Stimulated activated CD8-positive, alpha-beta memory T cell treated with anti-CD3 and anti-CD28 coated beads, Interleukin-15, amount 100 ng/mL, for 48 hours (primary cell): ENCODE results near the gene PIK3C2G.

Experiments used
- DNase-seq, 2 donors: peaks; one replicate each; pipeline ENCODE4 v3.0.0-alpha.2; 2020; ENCODE audit warnings: low read depth in 2 of 2

The PIK3C2G gene

GRCh38 chr12:18562531-18562930 is 301.2 kb downstream of the PIK3C2G start:
- DNase-seq, result no peak

GRCh38 chr12:18564306-18564705 is 303.0 kb downstream of the PIK3C2G start:
- no peak for DNase-seq

- DNase-seq, result no peak
These were observed 306.5 kb downstream of the PIK3C2G start for GRCh38 chr12:18567787-18568186.

GRCh38 chr12:18570543-18570942 is 309.2 kb downstream of the PIK3C2G start:
- no peak for DNase-seq

- no peak for DNase-seq
These were observed 314.8 kb downstream of the PIK3C2G start for GRCh38 chr12:18576104-18576626.

DNA sequence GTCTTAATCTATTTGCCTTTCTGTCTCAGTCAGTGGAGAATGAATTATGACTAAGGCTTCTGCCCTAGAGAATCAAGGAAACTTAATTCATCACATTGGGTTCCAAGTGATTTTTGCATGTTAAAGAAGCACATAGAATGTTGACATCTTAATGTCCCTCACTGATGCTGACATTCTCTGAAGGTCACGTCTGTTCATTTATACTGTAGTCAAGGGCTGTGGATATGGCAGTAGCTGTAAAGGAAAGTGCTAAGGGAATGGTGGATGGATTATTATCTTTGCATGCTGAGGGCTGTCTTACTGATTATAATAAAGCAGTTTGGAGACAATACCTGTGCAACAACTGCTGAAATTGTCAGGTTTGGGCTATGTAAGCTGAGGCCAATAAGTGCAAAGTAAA is 315.3 kb downstream of the PIK3C2G start:
- no peak for DNase-seq

- no peak for DNase-seq
These were observed 316.9 kb downstream of the PIK3C2G start for GRCh38 chr12:18578191-18578590.

DNA sequence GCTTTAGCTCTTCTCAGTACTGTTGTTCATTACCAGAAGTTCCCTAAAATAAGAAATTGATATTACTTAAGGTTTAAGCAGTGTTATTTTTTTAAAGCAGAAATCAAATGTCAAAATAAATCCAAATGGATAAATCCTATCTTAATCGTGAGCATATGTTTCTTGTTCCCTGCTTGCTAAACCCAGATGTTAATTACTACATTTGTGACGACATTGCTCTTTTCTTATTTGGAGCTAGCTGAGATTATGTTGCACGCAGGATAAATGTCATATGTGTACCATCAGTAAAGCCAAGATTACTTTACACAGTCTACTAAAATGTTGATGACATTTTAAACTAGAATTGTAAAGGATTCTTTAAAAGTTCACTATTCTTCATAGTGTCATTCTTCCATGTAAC is 319.0 kb downstream of the PIK3C2G start:
- DNase-seq, result no peak

- no peak for DNase-seq
These were observed 319.4 kb downstream of the PIK3C2G start for GRCh38 chr12:18580706-18581105.

DNA sequence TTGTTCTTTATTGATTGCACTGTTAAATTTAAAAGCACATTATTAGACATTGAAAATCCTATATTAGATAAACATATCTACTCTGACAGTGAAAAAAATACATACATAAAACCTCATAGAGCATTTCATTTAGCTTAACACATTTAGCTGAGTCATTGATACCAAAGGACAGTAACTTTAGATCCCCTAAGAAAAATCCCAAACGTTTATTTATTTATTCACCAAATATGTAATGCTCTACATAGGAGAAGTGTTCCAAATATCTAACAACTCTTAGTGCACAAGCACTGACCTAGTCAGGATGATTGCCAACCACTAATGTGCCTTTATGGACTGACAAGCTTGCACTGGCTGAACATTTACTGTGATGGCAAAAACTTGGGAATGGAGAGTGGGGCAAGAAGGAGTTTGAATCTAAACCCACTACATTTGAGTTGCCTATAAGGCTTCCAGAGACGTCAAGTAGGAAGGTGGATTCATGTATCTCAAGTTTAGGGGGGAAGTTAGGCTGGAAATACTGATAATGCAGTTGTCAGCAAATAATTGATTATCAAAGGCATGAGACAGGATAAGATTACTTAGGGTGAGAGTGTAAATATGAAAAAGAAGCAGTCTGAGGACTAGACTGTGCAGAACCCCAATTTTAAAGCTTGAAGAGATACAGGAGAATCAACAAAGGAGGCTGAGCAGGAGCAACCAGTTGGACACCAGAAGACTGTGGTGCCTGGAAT is 320.1 kb downstream of the PIK3C2G start:
- no peak for DNase-seq

DNA sequence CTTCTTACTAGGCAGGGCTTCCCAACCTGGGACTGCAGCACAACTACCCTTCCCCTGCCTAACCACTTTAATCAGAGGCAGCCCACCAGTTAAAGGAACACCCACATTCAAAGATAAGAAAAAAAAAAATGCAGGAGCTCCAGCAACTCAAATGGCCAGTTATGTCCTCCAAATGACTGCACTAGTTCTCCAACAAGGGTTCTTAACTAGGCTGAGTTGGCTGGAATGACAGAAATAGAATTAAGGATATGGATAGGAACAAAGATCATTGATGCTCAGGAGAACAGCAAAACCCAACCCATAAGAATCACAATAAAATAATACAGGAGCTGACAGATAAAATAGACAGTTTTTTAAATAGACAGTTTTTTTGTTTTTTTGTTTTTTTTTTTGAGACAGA is 322.3 kb downstream of the PIK3C2G start:
- DNase-seq, result no peak

GRCh38 chr12:18586581-18586980 is 325.3 kb downstream of the PIK3C2G start:
- no peak for DNase-seq

DNA sequence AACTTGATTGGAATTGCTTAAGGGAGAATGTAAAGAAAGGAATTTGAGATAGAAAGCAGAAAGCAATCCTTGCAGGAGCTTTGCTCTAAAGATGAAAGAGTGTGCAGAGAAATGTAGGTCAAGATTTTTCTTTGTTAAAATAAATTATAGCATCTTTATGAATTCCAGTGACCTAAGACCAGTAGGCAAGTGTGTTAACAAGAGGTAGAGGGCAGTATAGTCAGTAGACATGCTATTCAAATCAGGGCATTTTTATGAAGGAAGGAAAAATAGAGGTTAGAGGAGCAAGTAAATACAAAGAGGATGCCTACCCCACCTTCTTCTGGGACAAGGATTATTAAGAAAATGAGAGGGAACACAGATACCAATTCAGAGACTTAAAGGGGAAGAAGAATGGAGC is 328.0 kb downstream of the PIK3C2G start:
- no peak for DNase-seq

- no peak for DNase-seq
These were observed 330.2 kb downstream of the PIK3C2G start for GRCh38 chr12:18591473-18591872.

DNA sequence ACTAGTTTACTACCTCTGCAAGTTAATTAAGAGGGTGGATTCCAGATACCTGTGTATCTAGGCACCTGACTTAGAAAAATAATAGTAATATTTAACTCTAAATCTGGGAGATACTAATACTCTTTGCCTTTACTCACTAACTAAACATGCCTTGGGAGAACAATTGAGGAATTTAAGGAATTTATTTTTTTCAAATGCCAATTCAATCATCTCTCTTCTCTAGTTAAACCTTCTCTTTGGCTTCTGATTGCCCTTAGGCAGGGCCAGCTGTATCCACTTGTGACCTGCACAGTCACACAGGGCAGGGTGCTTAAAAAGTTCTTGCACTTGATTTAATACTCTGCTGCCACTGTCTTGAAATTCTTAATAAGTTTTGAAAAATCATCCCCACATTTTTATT is 334.1 kb downstream of the PIK3C2G start:
- no peak for DNase-seq

DNA sequence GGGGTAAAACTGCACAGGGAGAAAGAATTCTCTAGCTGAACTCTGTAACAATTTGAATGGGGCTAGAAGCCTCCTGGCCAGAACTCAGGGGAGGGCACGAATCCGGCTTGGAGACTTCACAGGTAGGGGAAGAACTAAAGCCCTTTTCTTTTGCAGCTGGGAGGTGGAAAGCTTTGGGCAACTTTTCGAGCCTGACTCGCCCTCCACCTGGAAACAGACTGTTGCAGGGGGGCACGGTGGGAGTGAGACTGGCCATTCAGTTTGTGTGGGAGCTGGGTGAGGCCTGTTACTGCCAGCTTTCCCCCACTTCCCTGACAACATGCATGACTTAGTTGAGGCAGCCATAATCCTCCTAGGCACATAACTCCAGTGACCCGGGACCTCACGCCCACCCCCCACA is 340.6 kb downstream of the PIK3C2G start:
- no peak for DNase-seq

DNA sequence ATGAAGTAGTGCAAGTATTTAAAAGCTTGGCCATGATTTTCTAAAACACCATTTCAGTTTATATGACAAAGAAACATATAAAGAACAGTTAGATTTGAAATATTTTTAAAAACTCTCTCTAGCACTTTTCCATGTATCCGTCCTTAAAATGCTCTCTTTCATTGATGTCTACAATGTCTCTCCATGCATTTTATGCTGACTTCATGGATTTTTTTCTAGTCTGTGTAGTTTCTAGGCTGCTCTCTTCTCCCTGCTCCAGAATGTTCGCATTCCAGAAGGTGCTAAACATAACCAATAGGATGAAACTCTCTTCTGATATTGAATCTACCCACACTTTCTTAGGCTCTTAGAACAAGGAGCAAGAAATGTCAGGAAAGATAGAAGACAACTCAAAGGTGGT is 351.7 kb downstream of the PIK3C2G start:
- no peak for DNase-seq

DNA sequence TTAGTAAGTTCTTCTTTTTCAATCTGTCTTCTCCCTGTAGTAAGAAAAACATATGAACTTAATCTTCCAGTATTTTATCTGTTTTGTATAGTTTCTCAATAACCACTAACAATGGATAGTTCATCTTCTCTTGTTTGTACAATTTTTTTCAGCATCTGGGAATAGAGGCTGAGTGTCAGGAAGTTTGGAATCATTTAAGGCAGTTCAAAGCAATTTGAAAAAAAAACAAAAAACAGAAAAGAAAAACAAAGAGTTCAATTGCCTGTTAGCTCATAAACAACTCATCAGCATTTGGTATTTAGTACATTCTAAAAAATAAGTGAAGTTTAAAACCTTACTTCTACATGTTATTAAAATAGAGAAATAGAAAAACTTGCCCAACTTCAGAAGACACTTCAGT is 359.7 kb downstream of the PIK3C2G start:
- no peak for DNase-seq

- DNase-seq, result no peak
These were observed 368.1 kb downstream of the PIK3C2G start for GRCh38 chr12:18629445-18629844.

DNA sequence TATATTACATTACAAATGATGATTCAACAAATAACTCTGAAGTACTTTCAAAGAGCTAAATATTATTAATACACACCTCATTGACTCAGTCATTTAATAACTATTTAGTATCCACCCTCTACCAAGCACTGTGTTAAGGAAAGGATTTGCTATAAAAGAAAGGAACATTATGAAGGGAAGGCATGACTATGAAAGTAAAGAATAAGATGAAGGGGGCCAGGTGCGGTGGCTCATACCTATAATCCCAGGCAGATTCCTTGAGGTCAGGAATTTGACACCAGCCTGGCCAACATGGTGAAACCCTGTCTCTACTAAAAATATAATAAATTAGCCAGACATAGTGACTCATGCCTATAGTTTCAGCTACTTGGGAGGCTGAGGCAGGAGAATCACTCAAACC is 368.6 kb downstream of the PIK3C2G start:
- DNase-seq, result no peak

- DNase-seq, result no peak
These were observed 370.0 kb downstream of the PIK3C2G start for GRCh38 chr12:18631339-18631738.

DNA sequence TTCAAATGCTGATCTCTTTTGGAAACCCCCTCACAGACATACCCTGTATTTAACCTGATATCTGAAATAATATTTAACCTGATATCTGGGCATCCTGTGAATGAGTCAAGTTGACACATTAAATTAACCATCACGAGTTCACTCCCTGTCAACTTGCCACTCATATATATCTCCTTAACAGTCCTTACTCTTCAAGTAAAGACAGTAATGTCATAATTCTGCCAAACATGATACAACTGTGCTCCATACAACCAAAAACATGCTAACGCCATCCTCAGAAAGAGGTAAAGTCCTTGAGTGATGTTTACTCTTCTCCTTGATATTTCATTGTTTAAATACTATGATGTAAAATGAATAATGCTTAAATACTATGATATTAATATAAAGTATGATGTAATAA is 371.5 kb downstream of the PIK3C2G start:
- DNase-seq, result no peak

DNA sequence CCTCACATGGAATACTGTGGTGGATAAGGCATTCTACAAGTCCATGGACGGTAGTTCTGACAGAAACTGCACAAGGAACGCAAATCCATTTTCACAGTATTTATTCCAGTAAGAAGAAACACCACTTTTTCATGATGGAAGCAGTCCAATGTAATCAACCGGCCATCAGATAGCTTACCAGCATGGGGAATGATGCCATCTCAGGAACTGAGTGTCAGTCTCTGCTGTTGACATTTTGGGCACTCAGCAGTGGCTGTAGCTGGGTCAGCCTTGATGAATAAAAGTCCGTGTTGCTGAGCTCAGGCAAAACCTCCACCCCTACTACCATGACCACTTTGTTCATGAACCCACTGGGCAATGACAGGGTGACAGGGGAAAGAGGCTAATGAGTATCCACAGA is 373.1 kb downstream of the PIK3C2G start:
- DNase-seq, result no peak
